ENCODE results near the gene PCSK5. TPM values are rescaled to one million over a fixed set of nuclear protein-coding genes. Genes with fewer than 3 reads are reported as not detected.

Gene PCSK5
- total and polyA plus RNA-seq, 4 donors = 5.1 to 47.5 (median 22.0) TPM

- H3K4me3 ChIP-seq (ENCODE audit: low read length in 2 of 2) = no peak overlapping the region
- ATAC-seq (ENCODE audit: low FRiP score) (no peak), DNase-seq (no peak)
- H3K9me3 ChIP-seq (ENCODE audit: control insufficient read depth, low read length) = no peaks in the 10 kb centered on the region
- H3K27ac ChIP-seq (ENCODE audit: low read depth in 1 of 2, low read length in 2 of 2) = no peak overlapping the region
- 80 to 81% methylated on average over 6 of the region's 6 CpGs for WGBS, 2 donors
- intact Hi-C loops (cut with DNase I) = no loop called here
- H3K27me3 ChIP-seq (ENCODE audit: control insufficient read depth in 1 of 2, insufficient read depth in 2 of 2, low read length in 1 of 2) = no peaks in the 10 kb centered on the region
- no peaks in the 10 kb centered on the region for H3K4me1 ChIP-seq (ENCODE audit: control insufficient read depth in 1 of 2, insufficient read depth in 2 of 2, low read length in 2 of 2)
- no peaks in the 10 kb centered on the region for H3K36me3 ChIP-seq (ENCODE audit: control insufficient read depth in 1 of 2, insufficient read depth in 2 of 2, low read length in 1 of 2)
Observed at GRCh38 chr9:76338418-76338817, 447.9 kb downstream of the PCSK5 start.

GRCh38 chr9:76341616-76342015 is 451.1 kb downstream of the PCSK5 start:
- no peak for ATAC-seq (ENCODE audit: low FRiP score)
- whole genome bisulfite sequencing, 2 donors = 97 to 99% methylated on average over 1 of the region's 1 CpG

GRCh38 chr9:76342201-76342600 is 451.7 kb downstream of the PCSK5 start:
- intact Hi-C loops (cut with DNase I) = no loop called here
- DNase-seq (no peak), ATAC-seq (ENCODE audit: low FRiP score) (no peak)
- 79% methylated on average over 1 of the region's 1 CpG for WGBS, 2 donors
- H3K36me3 ChIP-seq (ENCODE audit: control insufficient read depth in 1 of 2, insufficient read depth in 2 of 2, low read length in 1 of 2) = no peaks in the 10 kb centered on the region
- no peak overlapping the region for H3K27ac ChIP-seq (ENCODE audit: low read depth in 1 of 2, low read length in 2 of 2)
- H3K4me1 ChIP-seq (ENCODE audit: control insufficient read depth in 1 of 2, insufficient read depth in 2 of 2, low read length in 2 of 2) = no peaks in the 10 kb centered on the region
- no peak overlapping the region for H3K4me3 ChIP-seq (ENCODE audit: low read length in 2 of 2)
- no peaks in the 10 kb centered on the region for H3K9me3 ChIP-seq (ENCODE audit: control insufficient read depth, low read length)
- H3K27me3 ChIP-seq (ENCODE audit: control insufficient read depth in 1 of 2, insufficient read depth in 2 of 2, low read length in 1 of 2) = no peaks in the 10 kb centered on the region

More at GRCh38 chr9:76341616-76342015, 451.1 kb downstream of the PCSK5 start:
- no peak for DNase-seq
- H3K4me3 ChIP-seq (ENCODE audit: low read length in 2 of 2) = no peak overlapping the region
- no peaks in the 10 kb centered on the region for H3K4me1 ChIP-seq (ENCODE audit: control insufficient read depth in 1 of 2, insufficient read depth in 2 of 2, low read length in 2 of 2)
- no peak overlapping the region for H3K27ac ChIP-seq (ENCODE audit: low read depth in 1 of 2, low read length in 2 of 2)
- no peaks in the 10 kb centered on the region for H3K36me3 ChIP-seq (ENCODE audit: control insufficient read depth in 1 of 2, insufficient read depth in 2 of 2, low read length in 1 of 2)
- H3K9me3 ChIP-seq (ENCODE audit: control insufficient read depth, low read length) = no peaks in the 10 kb centered on the region
- H3K27me3 ChIP-seq (ENCODE audit: control insufficient read depth in 1 of 2, insufficient read depth in 2 of 2, low read length in 1 of 2) = no peaks in the 10 kb centered on the region
- intact Hi-C loops (cut with DNase I) = no loop called here

- DNase-seq (no peak), ATAC-seq (ENCODE audit: low FRiP score) (no peak)
- Histone ChIP-seq H3K27me3 (ENCODE audit: control insufficient read depth in 1 of 2, insufficient read depth in 2 of 2, low read length in 1 of 2) (no peaks in the 10 kb centered on the region), H3K9me3 (ENCODE audit: control insufficient read depth, low read length) (no peaks in the 10 kb centered on the region), H3K36me3 (ENCODE audit: control insufficient read depth in 1 of 2, insufficient read depth in 2 of 2, low read length in 1 of 2) (no peaks in the 10 kb centered on the region), H3K4me3 (ENCODE audit: low read length in 2 of 2) (no peak overlapping the region), H3K4me1 (ENCODE audit: control insufficient read depth in 1 of 2, insufficient read depth in 2 of 2, low read length in 2 of 2) (no peaks in the 10 kb centered on the region), H3K27ac (ENCODE audit: low read depth in 1 of 2, low read length in 2 of 2) (no peak overlapping the region)
- 93 to 100% methylated on average over 2 of the region's 2 CpGs for WGBS, 2 donors
- intact Hi-C loops (cut with DNase I) = no loop called here
Observed at GRCh38 chr9:76342858-76343257, 452.4 kb downstream of the PCSK5 start.

- DNase-seq = no peak
- Histone ChIP-seq H3K36me3 (ENCODE audit: control insufficient read depth in 1 of 2, insufficient read depth in 2 of 2, low read length in 1 of 2) (no peaks in the 10 kb centered on the region), H3K4me1 (ENCODE audit: control insufficient read depth in 1 of 2, insufficient read depth in 2 of 2, low read length in 2 of 2) (no peaks in the 10 kb centered on the region), H3K27me3 (ENCODE audit: control insufficient read depth in 1 of 2, insufficient read depth in 2 of 2, low read length in 1 of 2) (no peaks in the 10 kb centered on the region), H3K27ac (ENCODE audit: low read depth in 1 of 2, low read length in 2 of 2) (no peak overlapping the region), H3K9me3 (ENCODE audit: control insufficient read depth, low read length) (no peaks in the 10 kb centered on the region), H3K4me3 (ENCODE audit: low read length in 2 of 2) (no peak overlapping the region)
- ATAC-seq (ENCODE audit: low FRiP score) = no peak
- intact Hi-C loops (cut with DNase I) = no loop called here
- 72% methylated on average over 1 of the region's 1 CpG for WGBS, 2 donors
Observed at GRCh38 chr9:76349865-76350264, 459.4 kb downstream of the PCSK5 start.

- no peaks in the 10 kb centered on the region for H3K36me3 ChIP-seq (ENCODE audit: control insufficient read depth in 1 of 2, insufficient read depth in 2 of 2, low read length in 1 of 2)
- ATAC-seq (ENCODE audit: low FRiP score) (no peak), DNase-seq (no peak)
- H3K4me1 ChIP-seq (ENCODE audit: control insufficient read depth in 1 of 2, insufficient read depth in 2 of 2, low read length in 2 of 2) = no peaks in the 10 kb centered on the region
- intact Hi-C loops (cut with DNase I) = no loop called here
- no peak overlapping the region for H3K27ac ChIP-seq (ENCODE audit: low read depth in 1 of 2, low read length in 2 of 2)
- no peaks in the 10 kb centered on the region for H3K9me3 ChIP-seq (ENCODE audit: control insufficient read depth, low read length)
- 53 to 68% methylated on average over 3 of the region's 3 CpGs for WGBS, 2 donors
- no peak overlapping the region for H3K4me3 ChIP-seq (ENCODE audit: low read length in 2 of 2)
- H3K27me3 ChIP-seq (ENCODE audit: control insufficient read depth in 1 of 2, insufficient read depth in 2 of 2, low read length in 1 of 2) = no peaks in the 10 kb centered on the region
Observed at GRCh38 chr9:76351006-76351405, 460.5 kb downstream of the PCSK5 start.

- no peaks in the 10 kb centered on the region for H3K9me3 ChIP-seq (ENCODE audit: control insufficient read depth, low read length)
- intact Hi-C loops (cut with DNase I) = no loop called here
- H3K27ac ChIP-seq (ENCODE audit: low read depth in 1 of 2, low read length in 2 of 2) = no peak overlapping the region
- H3K4me1 ChIP-seq (ENCODE audit: control insufficient read depth in 1 of 2, insufficient read depth in 2 of 2, low read length in 2 of 2) = no peaks in the 10 kb centered on the region
- no peak for ATAC-seq (ENCODE audit: low FRiP score)
- 74 to 79% methylated on average over 4 of the region's 4 CpGs for WGBS, 2 donors
- H3K27me3 ChIP-seq (ENCODE audit: control insufficient read depth in 1 of 2, insufficient read depth in 2 of 2, low read length in 1 of 2) = no peaks in the 10 kb centered on the region
- H3K4me3 ChIP-seq (ENCODE audit: low read length in 2 of 2) = no peak overlapping the region
- H3K36me3 ChIP-seq (ENCODE audit: control insufficient read depth in 1 of 2, insufficient read depth in 2 of 2, low read length in 1 of 2) = no peaks in the 10 kb centered on the region
- DNase-seq = no peak
Observed at GRCh38 chr9:76352026-76352620, 461.6 kb downstream of the PCSK5 start.

- Histone ChIP-seq H3K9me3 (ENCODE audit: control insufficient read depth, low read length) (no peaks in the 10 kb centered on the region), H3K27me3 (ENCODE audit: control insufficient read depth in 1 of 2, insufficient read depth in 2 of 2, low read length in 1 of 2) (no peaks in the 10 kb centered on the region), H3K27ac (ENCODE audit: low read depth in 1 of 2, low read length in 2 of 2) (no peak overlapping the region), H3K4me1 (ENCODE audit: control insufficient read depth in 1 of 2, insufficient read depth in 2 of 2, low read length in 2 of 2) (no peaks in the 10 kb centered on the region), H3K36me3 (ENCODE audit: control insufficient read depth in 1 of 2, insufficient read depth in 2 of 2, low read length in 1 of 2) (no peaks in the 10 kb centered on the region), H3K4me3 (ENCODE audit: low read length in 2 of 2) (no peak overlapping the region)
- no peak for DNase-seq
- intact Hi-C loops (cut with DNase I) = no loop called here
- 69% methylated on average over 5 of the region's 5 CpGs for WGBS, 2 donors
- no peak for ATAC-seq (ENCODE audit: low FRiP score)
Observed at GRCh38 chr9:76353280-76353679, 462.8 kb downstream of the PCSK5 start.

GRCh38 chr9:76354221-76354620 is 463.7 kb downstream of the PCSK5 start:
- ATAC-seq (ENCODE audit: low FRiP score) (no peak), DNase-seq (no peak)
- Histone ChIP-seq H3K9me3 (ENCODE audit: control insufficient read depth, low read length) (no peaks in the 10 kb centered on the region), H3K36me3 (ENCODE audit: control insufficient read depth in 1 of 2, insufficient read depth in 2 of 2, low read length in 1 of 2) (no peaks in the 10 kb centered on the region), H3K4me3 (ENCODE audit: low read length in 2 of 2) (no peak overlapping the region), H3K27me3 (ENCODE audit: control insufficient read depth in 1 of 2, insufficient read depth in 2 of 2, low read length in 1 of 2) (no peaks in the 10 kb centered on the region), H3K4me1 (ENCODE audit: control insufficient read depth in 1 of 2, insufficient read depth in 2 of 2, low read length in 2 of 2) (no peaks in the 10 kb centered on the region), H3K27ac (ENCODE audit: low read depth in 1 of 2, low read length in 2 of 2) (no peak overlapping the region)
- WGBS, 2 donors = 79 to 95% methylated on average over 3 of the region's 3 CpGs
- intact Hi-C loops (cut with DNase I) = no loop called here
